Common myeloid progenitor, CD34-positive (primary cell): ENCODE measurements around the gene METTL25B.
A peak's percentile ranks its signal among the peaks of the same experiment; 100 is the strongest.

Experiments
- CTCF ChIA-PET: fragments of 350-600 bp; sonication (Branson Sonifier 250); formaldehyde crosslinking; loops from one replicate; lab custom pipeline; 2021; ENCODE audit warnings: antibody characterized with exemption; lab: Charles Lee
- POLR2A ChIA-PET: fragments of 350-600 bp; sonication (Branson Sonifier 250); formaldehyde crosslinking; loops from one replicate; lab custom pipeline; 2021; ENCODE audit warnings: antibody characterized with exemption; lab: Charles Lee
- DNase-seq, 3 donors: peaks; one replicate each; pipeline versions ENCODE4 v3.0.0 to v3.0.0-alpha.2; 2013
- H3K27ac ChIP-seq, 2 experiments: 1 replicate in 1 of 2; 2 replicates in 1 of 2; pipeline ENCODE4 v1.7.0; 2013; ENCODE audit warnings: inconsistent platforms in 2 of 2, low read length in 2 of 2, mild to moderate bottlenecking in 2 of 2, low read depth in 1 of 2, moderate library complexity in 1 of 2; ENCODE audit not compliant: severe bottlenecking in 2 of 2, insufficient read depth in 1 of 2, poor library complexity in 1 of 2
- H3K27me3 ChIP-seq, 5 experiments: replicated peaks in 2 of 5; 1 replicate in 3 of 5; 2 replicates in 2 of 5; pipeline versions ENCODE4 v1.6.1 to v1.7.0; 2013; ENCODE audit warnings: low read length in 4 of 5, mild to moderate bottlenecking in 2 of 5, moderate library complexity in 2 of 5, inconsistent platforms in 1 of 5; ENCODE audit not compliant: insufficient read depth in 5 of 5, control insufficient read depth in 4 of 5
- H3K36me3 ChIP-seq, 4 experiments: 1 replicate in 2 of 4; 2 replicates in 2 of 4; pipeline versions ENCODE4 v1.6.1 to v1.7.0; 2013; ENCODE audit warnings: low read length in 3 of 4, control low read depth in 1 of 4, mild to moderate bottlenecking in 1 of 4; ENCODE audit not compliant: control insufficient read depth in 4 of 4, insufficient read depth in 4 of 4
- H3K4me1 ChIP-seq, 4 experiments: 1 replicate in 3 of 4; 2 replicates in 1 of 4; pipeline versions ENCODE4 v1.6.1 to v1.7.1; 2013; ENCODE audit warnings: low read length in 3 of 4, mild to moderate bottlenecking in 3 of 4, control low read depth in 1 of 4, inconsistent platforms in 1 of 4, moderate library complexity in 1 of 4; ENCODE audit not compliant: control insufficient read depth in 4 of 4, insufficient read depth in 4 of 4; ENCODE audit errors: control extremely low read depth in 1 of 4
- H3K4me3 ChIP-seq, 7 experiments: 1 replicate in 4 of 7; 2 replicates in 3 of 7; pipeline versions ENCODE4 v1.5.1 to v1.7.0; 2013; ENCODE audit warnings: mild to moderate bottlenecking in 7 of 7, low read length in 6 of 7, moderate library complexity in 6 of 7, inconsistent platforms in 2 of 7, low read depth in 2 of 7, control low read depth in 1 of 7; ENCODE audit not compliant: insufficient read depth in 4 of 7, control insufficient read depth in 1 of 7; ENCODE audit errors: extremely low read depth in 1 of 7
- H3K9me3 ChIP-seq, 5 experiments: 1 replicate in 4 of 5; 2 replicates in 1 of 5; pipeline versions ENCODE4 v1.6.1 to v1.7.1; 2013; ENCODE audit warnings: low read length in 4 of 5, mild to moderate bottlenecking in 2 of 5, inconsistent platforms in 1 of 5, low read depth in 1 of 5, moderate library complexity in 1 of 5; ENCODE audit not compliant: control insufficient read depth in 4 of 5, insufficient read depth in 2 of 5; ENCODE audit errors: control extremely low read depth in 1 of 5
- WGBS: methylation state at CpG from one replicate; pipeline ENCODE4 v1.1.5; 2013; ENCODE audit not compliant: insufficient coverage; 5-methylcytosine and 5-hydroxymethylcytosine counted together

METTL25B gene

DNA sequence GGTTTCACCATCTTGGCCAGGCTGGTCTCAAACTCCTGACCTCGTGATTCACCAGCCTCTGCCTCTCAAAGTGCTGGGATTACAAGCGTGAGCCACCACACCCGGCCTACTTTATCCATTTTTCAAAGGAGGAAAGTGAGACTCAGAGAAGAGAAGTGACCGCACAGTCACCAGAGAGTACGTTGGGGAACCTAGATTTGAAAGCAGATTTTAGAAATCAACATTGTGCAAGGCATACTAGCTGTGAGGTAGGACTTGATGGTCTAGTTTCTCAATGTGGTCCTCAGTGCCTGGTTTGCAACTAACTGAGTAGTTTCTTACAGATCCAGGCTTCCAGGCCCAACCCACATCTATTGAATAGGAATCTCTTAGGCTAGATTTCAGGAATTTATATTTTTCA, 37.4 kb downstream of the METTL25B start:
- Histone ChIP-seq H3K4me1 (peaks cover 12 to 28% (median 22%) of the 10 kb centered on the region in 4 experiments), H3K27ac (peak overlapping the region in 1 of 2 experiments; percentile 99), H3K27me3 (no peaks in the 10 kb centered on the region), H3K4me3 (peak overlapping the region in 1 of 7 experiments; percentile 77), H3K36me3 (peaks cover 0 to 7% (median 2%) of the 10 kb centered on the region in 4 experiments), H3K9me3 (no peaks in the 10 kb centered on the region)
- ChIA-PET CTCF (interaction anchor here (1.5 kb wide), 1 partner anchor 14 kb away, joined by 5 read pairs; the partner anchor contains the start of gene HDGF), POLR2A (interaction anchor here (2.4 kb wide), 1 partner anchor 14 kb away, joined by 15 read pairs; the partner anchor contains the start of gene HDGF)
- no peak for DNase-seq
- 90% methylated on average over 2 of the region's 5 CpGs for WGBS

DNA sequence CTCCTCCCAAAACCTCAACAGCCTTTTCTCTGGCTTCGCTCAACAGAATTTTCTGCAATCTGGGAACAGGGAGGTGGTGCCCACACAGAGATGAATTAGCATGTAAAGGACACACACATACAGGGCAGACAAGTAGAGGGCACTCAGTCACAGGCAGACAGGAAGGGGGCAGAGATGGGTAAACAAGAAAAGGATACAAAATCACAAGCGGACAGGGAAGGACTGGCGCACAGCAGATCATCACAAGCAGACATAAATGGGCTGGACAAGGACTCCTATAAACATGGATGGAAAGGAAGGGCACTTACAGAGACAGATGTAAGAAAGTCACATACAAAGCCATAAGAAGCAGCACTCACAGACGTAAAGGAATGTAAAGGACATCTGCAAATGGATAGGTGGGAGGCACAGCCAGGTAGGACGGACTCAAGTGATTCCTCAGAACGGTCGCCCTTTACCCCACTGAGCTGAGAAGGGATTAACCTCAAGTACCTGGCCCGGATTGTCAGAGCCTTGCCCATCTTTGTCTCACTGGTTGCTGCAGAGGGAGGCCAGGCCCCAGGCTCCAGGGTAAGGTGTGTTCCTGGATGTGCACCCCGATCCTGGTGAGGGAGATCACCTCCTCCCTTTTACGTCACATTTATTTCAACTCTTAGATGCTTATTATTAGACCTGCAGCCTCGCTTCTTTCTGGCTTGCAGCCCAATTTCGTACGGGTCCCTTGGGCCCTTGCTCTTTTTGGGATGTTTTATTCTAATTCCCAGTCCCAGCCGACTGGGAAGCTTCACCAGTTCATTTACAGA, 38.2 kb downstream of the METTL25B start:
- Histone ChIP-seq H3K36me3 (peaks cover 0 to 14% (median 9%) of the 10 kb centered on the region in 4 experiments), H3K27me3 (no peaks in the 10 kb centered on the region), H3K4me3 (peak overlapping the region; percentile 44 to 98 (median 89)), H3K27ac (peak overlapping the region; percentile 58 to 99), H3K4me1 (peaks cover 12 to 34% (median 22%) of the 10 kb centered on the region in 4 experiments), H3K9me3 (no peaks in the 10 kb centered on the region)
- ChIA-PET CTCF (interaction anchor here (1.0 to 3.3 kb wide), 8 partner anchors 10 to 93 kb away, joined by 3 to 18 read pairs (median 4); partner anchors contain the start of genes HDGF, ISG20L2, METTL25B and MRPL24), POLR2A (interaction anchor here (0.6 to 2.4 kb wide), 4 partner anchors 14 to 106 kb away, joined by 3 to 15 read pairs (median 6); partner anchors contain the start of genes HDGF, ISG20L2, METTL25B and MRPL24)
- 11% methylated on average over 11 of the region's 14 CpGs for WGBS
- DNase-seq, result peak in 1 of 3 donors; percentile 17

GRCh38 chr1:156767101-156767878, 39.0 kb downstream of the METTL25B start, which contains the start of gene PRCC:
PRCC (plus strand) TSS chr1:156767535; CDS start chr1:156767772, 237 bp downstream.
- 0% methylated on average over 41 of the region's 50 CpGs for WGBS

GRCh38 chr1:156767879-156768604, 39.8 kb downstream of the METTL25B start:
- Histone ChIP-seq H3K27ac (peak overlapping the region; percentile 99), H3K36me3 (peaks cover 0 to 26% (median 15%) of the 10 kb centered on the region in 4 experiments), H3K4me3 (peak overlapping the region; percentile 75 to 98 (median 89)), H3K9me3 (no peaks in the 10 kb centered on the region), H3K27me3 (no peaks in the 10 kb centered on the region), H3K4me1 (peaks cover 15 to 34% (median 22%) of the 10 kb centered on the region in 4 experiments)
- peak; percentile 40 to 60 (median 45) for DNase-seq
- ChIA-PET CTCF (interaction anchor here (0.6 to 3.3 kb wide), 10 partner anchors 11 to 122 kb away, joined by 3 to 18 read pairs (median 4); partner anchors contain the start of genes ISG20L2, METTL25B and MRPL24), POLR2A (interaction anchor here (1.0 to 2.4 kb wide), 4 partner anchors 16 to 39 kb away, joined by 3 to 15 read pairs (median 6); partner anchors contain the start of genes HDGF, ISG20L2, METTL25B and MRPL24)
- 1% methylated on average over 11 of the region's 31 CpGs for WGBS

More at GRCh38 chr1:156767101-156767878, 39.0 kb downstream of the METTL25B start, which contains the start of gene PRCC:
- no peaks in the 10 kb centered on the region for H3K27me3 ChIP-seq
- CTCF ChIA-PET, result interaction anchor here (0.6 to 3.3 kb wide), 8 partner anchors 11 to 122 kb away, joined by 3 to 18 read pairs (median 3); partner anchors contain the start of genes ISG20L2, METTL25B and MRPL24
- H3K27ac ChIP-seq, result peak within 1 kb of the TSS; percentile 99
- peak; percentile 100 for DNase-seq
- H3K36me3 ChIP-seq, result peaks cover 0 to 18% (median 12%) of the 10 kb centered on the region in 4 experiments
- peak within 1 kb of the TSS; percentile 75 to 98 (median 89) for H3K4me3 ChIP-seq
- H3K9me3 ChIP-seq, result no peaks in the 10 kb centered on the region
- H3K4me1 ChIP-seq, result peaks cover 15 to 34% (median 22%) of the 10 kb centered on the region in 4 experiments
- POLR2A ChIA-PET, result interaction anchor here (0.6 to 2.4 kb wide), 4 partner anchors 15 to 107 kb away, joined by 3 to 15 read pairs (median 6); partner anchors contain the start of genes HDGF, ISG20L2, METTL25B and MRPL24

DNA sequence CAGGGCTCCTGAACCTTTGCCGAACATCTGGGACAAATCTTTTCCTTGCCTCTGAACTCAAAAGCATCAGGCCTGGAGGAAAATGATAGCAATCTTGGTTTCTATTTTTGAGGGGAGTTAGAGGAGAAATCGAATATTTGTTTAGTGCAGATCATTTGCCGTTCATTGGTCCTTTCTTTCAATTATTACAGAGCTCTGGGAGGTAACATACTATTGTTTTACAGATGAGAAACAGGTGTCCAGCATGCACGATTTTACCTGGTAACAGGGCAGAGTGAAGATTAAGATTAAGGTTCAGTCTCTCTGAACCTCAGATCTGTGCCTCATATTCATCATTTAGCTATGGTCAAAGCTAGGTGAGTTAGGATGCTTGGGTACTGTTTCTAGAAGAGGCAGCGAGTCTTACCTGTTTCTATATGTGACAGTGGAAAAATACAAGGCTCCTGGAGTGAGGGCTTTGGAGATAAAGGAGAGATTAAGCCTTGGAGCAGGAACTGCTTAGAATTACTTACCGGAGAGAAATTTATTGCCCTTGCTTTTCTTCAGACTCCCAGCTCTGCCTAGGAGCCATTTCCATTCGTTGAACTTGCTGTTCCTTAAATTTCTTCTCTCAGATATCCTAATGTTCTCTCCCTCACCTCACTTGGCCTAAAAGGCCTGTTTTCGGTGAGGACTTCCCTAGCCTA, 40.5 kb downstream of the METTL25B start:
- H3K4me1 ChIP-seq, result peaks cover 15 to 34% (median 22%) of the 10 kb centered on the region in 4 experiments
- ChIA-PET POLR2A (interaction anchor here (1.0 kb wide), 1 partner anchor 28 kb away, joined by 3 read pairs; the partner anchor contains the start of gene MRPL24), CTCF (interaction anchor here (0.6 to 3.3 kb wide), 10 partner anchors 12 to 145 kb away, joined by 3 to 18 read pairs (median 4); partner anchors contain the start of genes ISG20L2, METTL25B and MRPL24)
- WGBS, result 38% methylated on average over 7 of the region's 8 CpGs
- H3K27ac ChIP-seq, result peak overlapping the region; percentile 99
- no peaks in the 10 kb centered on the region for H3K27me3 ChIP-seq
- no peak for DNase-seq
- H3K9me3 ChIP-seq, result no peaks in the 10 kb centered on the region
- peak overlapping the region; percentile 75 to 98 (median 89) for H3K4me3 ChIP-seq
- H3K36me3 ChIP-seq, result peaks cover 0 to 30% (median 18%) of the 10 kb centered on the region in 4 experiments
